ENCODE results near the gene ZNF608.

The ZNF608 gene

DNA sequence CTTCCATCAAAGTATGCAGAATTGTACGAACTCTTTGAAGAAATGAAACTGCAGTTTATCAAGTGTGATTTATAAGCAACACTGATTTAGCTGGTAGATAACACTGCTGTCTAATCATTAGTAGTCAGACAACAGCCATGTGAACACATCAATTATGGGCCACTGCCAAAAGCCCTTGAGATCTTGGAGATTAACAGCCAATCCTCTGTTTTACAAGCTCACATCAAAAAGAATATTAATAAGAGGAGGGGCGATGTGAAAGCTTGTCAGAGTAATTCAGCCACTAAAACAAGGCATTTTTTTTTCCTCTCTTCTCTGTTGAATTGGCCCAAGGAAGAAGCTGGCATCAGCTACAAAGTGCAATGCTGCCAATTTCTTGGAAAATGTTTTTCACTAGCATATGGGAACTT, 28.1 kb downstream of the ZNF608 start:
- H3K36me3 ChIP-seq = no peaks in the 10 kb centered on the region
- H3K9me3 ChIP-seq = no peaks in the 10 kb centered on the region
- H3K27me3 ChIP-seq = no peaks in the 10 kb centered on the region
- H3K4me3 ChIP-seq = no peak overlapping the region
- intact Hi-C loops (cut with DNase I; ENCODE audit: low total_unique reads) = no loop called here
- no peak overlapping the region for H3K27ac ChIP-seq
- H3K4me1 ChIP-seq = peaks cover 0 to 10% (median 2%) of the 10 kb centered on the region in 4 donors
- no peak for DNase-seq
- TF ChIP-seq, protein P1, sequence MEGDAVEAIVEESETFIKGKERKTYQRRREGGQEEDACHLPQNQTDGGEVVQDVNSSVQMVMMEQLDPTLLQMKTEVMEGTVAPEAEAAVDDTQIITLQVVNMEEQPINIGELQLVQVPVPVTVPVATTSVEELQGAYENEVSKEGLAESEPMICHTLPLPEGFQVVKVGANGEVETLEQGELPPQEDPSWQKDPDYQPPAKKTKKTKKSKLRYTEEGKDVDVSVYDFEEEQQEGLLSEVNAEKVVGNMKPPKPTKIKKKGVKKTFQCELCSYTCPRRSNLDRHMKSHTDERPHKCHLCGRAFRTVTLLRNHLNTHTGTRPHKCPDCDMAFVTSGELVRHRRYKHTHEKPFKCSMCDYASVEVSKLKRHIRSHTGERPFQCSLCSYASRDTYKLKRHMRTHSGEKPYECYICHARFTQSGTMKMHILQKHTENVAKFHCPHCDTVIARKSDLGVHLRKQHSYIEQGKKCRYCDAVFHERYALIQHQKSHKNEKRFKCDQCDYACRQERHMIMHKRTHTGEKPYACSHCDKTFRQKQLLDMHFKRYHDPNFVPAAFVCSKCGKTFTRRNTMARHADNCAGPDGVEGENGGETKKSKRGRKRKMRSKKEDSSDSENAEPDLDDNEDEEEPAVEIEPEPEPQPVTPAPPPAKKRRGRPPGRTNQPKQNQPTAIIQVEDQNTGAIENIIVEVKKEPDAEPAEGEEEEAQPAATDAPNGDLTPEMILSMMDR (IDR thresholded peaks at IDR 0.05) = no peak

DNA sequence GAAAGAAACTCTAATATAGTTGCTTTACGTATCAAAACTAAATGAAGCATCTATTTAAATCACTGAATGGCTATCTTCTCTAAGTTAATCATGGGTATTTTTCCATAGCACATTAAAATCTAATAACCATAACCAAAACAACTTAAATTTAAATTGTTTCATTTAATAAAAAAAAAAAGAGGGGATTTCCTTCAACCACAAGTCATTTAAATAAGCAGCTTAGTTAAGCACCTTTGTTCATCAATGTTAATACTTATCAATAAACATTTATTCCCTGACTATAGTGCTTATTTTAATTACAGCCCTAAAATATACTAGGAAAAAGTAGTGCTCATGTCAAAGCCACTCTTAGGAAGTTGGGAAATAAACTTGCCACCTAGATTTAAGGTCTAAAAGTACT, 30.3 kb downstream of the ZNF608 start:
- no peak overlapping the region for H3K4me3 ChIP-seq
- H3K27ac ChIP-seq = no peak overlapping the region
- intact Hi-C loops (cut with DNase I; ENCODE audit: low total_unique reads) = no loop called here
- H3K27me3 ChIP-seq = no peaks in the 10 kb centered on the region
- H3K36me3 ChIP-seq = no peaks in the 10 kb centered on the region
- no peaks in the 10 kb centered on the region for H3K9me3 ChIP-seq
- peaks cover 0 to 10% (median under 1%) of the 10 kb centered on the region in 4 donors for H3K4me1 ChIP-seq
- TF ChIP-seq, protein P1 (IDR thresholded peaks at IDR 0.05) = no peak
- no peak for DNase-seq

DNA sequence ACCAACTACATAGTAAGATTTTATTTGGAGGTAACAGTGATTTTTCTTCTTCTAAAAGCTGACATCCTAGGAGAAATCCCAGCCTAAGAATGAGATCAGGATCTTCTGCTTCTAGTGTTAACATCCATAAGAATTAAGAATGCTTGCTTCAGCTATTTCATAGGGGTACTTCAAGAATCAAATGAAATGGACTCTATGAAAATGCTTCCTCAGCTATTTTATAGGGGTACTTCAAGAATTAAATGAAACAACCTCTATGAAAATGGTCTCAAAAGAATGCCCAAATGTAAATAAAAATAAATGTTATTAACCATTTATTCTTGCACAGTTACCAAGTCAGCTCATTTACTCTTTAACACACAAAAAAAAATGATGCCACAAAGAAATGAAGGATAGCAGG, 31.5 kb downstream of the ZNF608 start:
- H3K4me1 ChIP-seq = peaks cover 0 to 10% (median 0%) of the 10 kb centered on the region in 4 donors
- no peaks in the 10 kb centered on the region for H3K9me3 ChIP-seq
- no peak overlapping the region for H3K27ac ChIP-seq
- no peaks in the 10 kb centered on the region for H3K27me3 ChIP-seq
- no peaks in the 10 kb centered on the region for H3K36me3 ChIP-seq
- intact Hi-C loops (cut with DNase I; ENCODE audit: low total_unique reads) = no loop called here
- TF ChIP-seq, protein P1 (IDR thresholded peaks at IDR 0.05) = no peak
- DNase-seq = no peak
- H3K4me3 ChIP-seq = no peak overlapping the region

DNA sequence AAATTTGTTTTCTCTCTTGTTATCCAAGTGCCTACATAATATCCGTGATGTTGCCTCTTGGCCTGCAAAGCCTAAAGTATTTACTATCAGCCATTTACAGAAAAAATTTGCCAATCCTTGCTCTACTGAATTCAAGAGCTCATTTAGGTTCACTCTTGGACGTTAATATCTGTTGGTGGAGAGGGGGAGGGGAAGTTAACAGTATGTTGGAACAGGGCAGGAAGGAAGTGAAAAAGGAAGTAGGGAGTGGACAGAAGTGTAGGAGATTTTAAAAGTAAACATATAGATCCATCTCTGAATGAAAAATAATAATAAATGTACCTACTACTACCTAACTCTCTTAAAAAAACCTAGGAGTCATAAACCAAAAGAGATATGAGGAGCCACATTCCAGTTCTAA, 32.8 kb downstream of the ZNF608 start:
- intact Hi-C loops (cut with DNase I; ENCODE audit: low total_unique reads) = no loop called here
- no peak for DNase-seq
- Histone ChIP-seq H3K36me3 (no peaks in the 10 kb centered on the region), H3K9me3 (no peaks in the 10 kb centered on the region), H3K27me3 (no peaks in the 10 kb centered on the region), H3K27ac (no peak overlapping the region), H3K4me3 (no peak overlapping the region), H3K4me1 (peaks cover 0 to 7% (median 0%) of the 10 kb centered on the region in 4 donors)
- TF ChIP-seq, protein P1 (IDR thresholded peaks at IDR 0.05) = no peak

DNA sequence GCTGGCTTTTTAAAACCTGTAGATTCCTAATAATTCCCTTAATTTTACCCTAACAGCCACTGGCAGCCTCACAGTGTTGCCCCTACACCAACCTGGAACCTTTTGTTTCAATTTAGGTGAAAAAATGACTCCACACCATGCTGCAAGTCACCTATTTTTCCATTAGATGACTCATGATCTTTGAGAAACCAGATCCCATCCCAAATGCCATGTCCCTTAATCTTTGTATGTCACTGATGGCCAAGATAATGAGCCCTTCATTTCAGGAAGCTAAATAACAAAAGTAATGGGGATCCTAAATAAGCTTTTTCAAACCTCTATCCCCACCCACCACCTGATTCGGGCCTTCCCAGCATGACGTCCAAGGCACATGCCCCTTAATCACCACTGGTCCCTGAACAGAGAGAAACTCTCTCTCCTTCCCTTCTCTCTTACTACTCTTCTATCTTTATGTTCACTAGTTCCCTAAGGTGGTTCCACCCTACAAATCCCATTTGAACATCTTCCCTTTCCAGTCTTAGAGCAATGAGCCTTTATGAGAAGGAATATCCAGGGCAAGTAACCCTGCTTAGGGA, 33.6 kb downstream of the ZNF608 start:
- intact Hi-C loops (cut with DNase I; ENCODE audit: low total_unique reads) = no loop called here
- TF ChIP-seq, protein P1 (IDR thresholded peaks at IDR 0.05) = no peak
- H3K9me3 ChIP-seq = no peaks in the 10 kb centered on the region
- no peak for DNase-seq
- H3K36me3 ChIP-seq = no peaks in the 10 kb centered on the region
- no peaks in the 10 kb centered on the region for H3K4me1 ChIP-seq
- no peak overlapping the region for H3K4me3 ChIP-seq
- no peak overlapping the region for H3K27ac ChIP-seq
- H3K27me3 ChIP-seq = no peaks in the 10 kb centered on the region

DNA sequence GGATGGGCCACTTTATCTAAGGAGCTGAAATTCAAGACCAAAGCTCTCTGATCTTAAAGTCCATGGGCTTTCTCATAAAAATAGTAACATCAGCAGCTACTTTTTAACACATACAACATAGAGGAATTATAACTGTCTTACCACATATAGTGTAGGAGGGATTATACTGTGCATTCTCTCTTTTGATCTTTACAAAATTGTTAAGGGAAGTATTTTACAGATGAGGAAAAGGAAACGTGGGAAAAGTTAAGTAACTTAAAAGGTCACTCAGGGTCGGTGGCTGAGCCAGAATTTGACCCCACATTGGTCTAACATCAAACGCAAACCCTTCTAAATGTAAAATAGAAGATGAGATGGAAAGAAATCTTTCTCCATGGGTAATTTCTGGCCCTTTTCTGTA, 38.4 kb downstream of the ZNF608 start:
- H3K9me3 ChIP-seq = no peaks in the 10 kb centered on the region
- TF ChIP-seq, protein P1 (IDR thresholded peaks at IDR 0.05) = no peak
- no peaks in the 10 kb centered on the region for H3K36me3 ChIP-seq
- no peaks in the 10 kb centered on the region for H3K27me3 ChIP-seq
- H3K4me3 ChIP-seq = no peak overlapping the region
- no peak for DNase-seq
- H3K4me1 ChIP-seq = peaks cover 0 to 11% (median 2%) of the 10 kb centered on the region in 4 donors
- intact Hi-C loops (cut with DNase I; ENCODE audit: low total_unique reads) = no loop called here
- no peak overlapping the region for H3K27ac ChIP-seq
